ENCODE measurements around the gene HSPH1.
"Not testable (repeated sequence)": the region's sequence is repeated elsewhere in the genome, so short reads cannot be mapped to it uniquely, and the experiment has no call there.

Gene HSPH1

GRCh38 chr13:31122544-31123260 is 39.0 kb downstream of the HSPH1 start:
- DNase-seq, result no peak

- no peak for DNase-seq
These were observed 39.6 kb downstream of the HSPH1 start for GRCh38 chr13:31122143-31122542.

GRCh38 chr13:31121379-31122140 is 40.1 kb downstream of the HSPH1 start:
- no peak for DNase-seq

- DNase-seq, result no peak
These were observed 41.6 kb downstream of the HSPH1 start for GRCh38 chr13:31119966-31120700.

GRCh38 chr13:31119526-31119925 is 42.2 kb downstream of the HSPH1 start:
- no peak for DNase-seq

- no peak for DNase-seq
These were observed 45.5 kb downstream of the HSPH1 start for GRCh38 chr13:31116224-31116623.

GRCh38 chr13:31115616-31116015 is 46.1 kb downstream of the HSPH1 start:
- DNase-seq, result no peak

- no peak for DNase-seq
These were observed 47.1 kb downstream of the HSPH1 start for GRCh38 chr13:31114641-31115040.

GRCh38 chr13:31111136-31111535 is 50.6 kb downstream of the HSPH1 start:
- no peak for DNase-seq

GRCh38 chr13:31110617-31111016 is 51.1 kb downstream of the HSPH1 start:
- DNase-seq, result no peak

- DNase-seq, result no peak
These were observed 51.5 kb downstream of the HSPH1 start for GRCh38 chr13:31110169-31110568.

GRCh38 chr13:31107109-31107508 is 54.6 kb downstream of the HSPH1 start:
- DNase-seq, result no peak

GRCh38 chr13:31105856-31106255 is 55.8 kb downstream of the HSPH1 start:
- DNase-seq, result no peak

GRCh38 chr13:31105020-31105795 is 56.5 kb downstream of the HSPH1 start:
- no peak for DNase-seq

- DNase-seq, result no peak
These were observed 58.8 kb downstream of the HSPH1 start for GRCh38 chr13:31102905-31103304.

- no peak for DNase-seq
These were observed 60.1 kb downstream of the HSPH1 start for GRCh38 chr13:31101472-31102170.

- no peak for DNase-seq
These were observed 61.0 kb downstream of the HSPH1 start for GRCh38 chr13:31100721-31101120.

GRCh38 chr13:31097911-31098434 is 63.7 kb downstream of the HSPH1 start:
- DNase-seq, result not testable (repeated sequence)

GRCh38 chr13:31096654-31097302 is 64.9 kb downstream of the HSPH1 start:
- no peak for DNase-seq

- no peak for DNase-seq
These were observed 67.2 kb downstream of the HSPH1 start for GRCh38 chr13:31094331-31095015.
